Spleen (tissue), 7 donors: ENCODE results near the gene SPIRE1.

ENCODE experiments used
- CTCF ChIP-seq, 11 experiments: fragments of 200-600 bp in 7 of 11; fragments of 450-650 bp in 4 of 11; sonication (generic) in 4 of 11; IDR thresholded peaks in 8 of 11; conservative IDR thresholded peaks in 3 of 11; 1 replicate in 7 of 11; 2 replicates in 4 of 11; pipeline versions ENCODE4 v1.4.0 to v1.8.0; 2016 to 2021; ENCODE audit warnings: antibody characterized with exemption in 11 of 11, inconsistent platforms in 4 of 11, mild to moderate bottlenecking in 1 of 11
- POLR2A ChIP-seq, 3 donors: fragments of 450-650 bp; IDR thresholded peaks; one replicate each; pipeline ENCODE4 v1.5.1; 2017; ENCODE audit warnings: antibody characterized with exemption in 3 of 3, mild to moderate bottlenecking in 1 of 3
- donor health status: DM: no; HTN: no; CAD: no; lungs with moderate emphysema.
- donor health status: DM: no; HTN: no; CAD: no.
- donor health status: DM: no; HTN: no; CAD: no.

- TF ChIP-seq POLR2A (IDR thresholded peaks at IDR 0.05), result no peak
- no peak for TF ChIP-seq CTCF (IDR thresholded peaks at IDR 0.05 in 8 of 11, conservative IDR thresholded peaks at IDR 0.05 in 3 of 11)
These were observed 86.3 kb downstream of the SPIRE1 start for GRCh38 chr18:12571630-12572029.
